Measurements from ENCODE around the gene SLC48A1.

The SLC48A1 gene

DNA sequence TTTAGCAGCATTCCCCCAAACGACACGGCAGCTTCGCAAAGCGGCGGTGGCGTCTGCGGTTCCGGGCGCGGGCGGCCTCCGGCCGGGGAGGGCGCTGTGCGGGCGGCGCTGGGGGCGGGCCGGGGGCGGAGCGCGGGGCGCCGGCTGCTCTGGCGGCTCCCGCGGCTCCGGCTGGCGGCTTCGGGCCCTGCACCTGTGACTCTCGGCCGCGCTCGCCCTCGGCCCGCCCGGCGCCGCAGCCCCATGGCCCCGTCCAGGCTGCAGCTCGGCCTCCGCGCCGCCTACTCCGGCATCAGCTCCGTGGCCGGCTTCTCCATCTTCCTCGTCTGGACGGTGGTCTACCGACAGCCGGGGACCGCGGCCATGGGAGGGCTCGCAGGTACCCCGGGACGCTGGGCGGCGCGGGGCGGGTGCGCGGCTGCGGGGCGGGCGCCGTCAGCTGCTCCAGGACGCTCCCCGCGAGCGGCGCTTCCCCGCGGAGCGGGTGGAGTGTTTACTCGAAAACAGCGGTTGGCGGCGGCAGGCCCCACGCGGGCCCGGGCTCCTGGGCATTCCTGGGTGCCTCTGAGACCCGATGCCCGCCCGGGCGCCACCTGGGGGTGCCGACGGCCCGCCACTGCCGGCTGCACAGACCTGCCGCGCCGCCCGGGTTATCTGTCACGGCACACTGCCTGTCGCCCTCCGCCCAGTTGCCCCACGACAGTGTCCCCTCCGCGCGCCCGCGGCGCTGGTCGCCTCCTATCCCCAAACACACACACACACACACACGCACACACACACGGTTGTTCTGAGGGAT, at the start of gene SLC48A1:
Gene SLC48A1 (plus strand): TSS at position 177 of the 796 bp plus-strand sequence. CDS start 67 bp downstream, at position 244.
- DNase-seq (ENCODE audit: insufficient read length, low spot score) (peak; percentile 72), FAIRE-seq (no peak)

DNA sequence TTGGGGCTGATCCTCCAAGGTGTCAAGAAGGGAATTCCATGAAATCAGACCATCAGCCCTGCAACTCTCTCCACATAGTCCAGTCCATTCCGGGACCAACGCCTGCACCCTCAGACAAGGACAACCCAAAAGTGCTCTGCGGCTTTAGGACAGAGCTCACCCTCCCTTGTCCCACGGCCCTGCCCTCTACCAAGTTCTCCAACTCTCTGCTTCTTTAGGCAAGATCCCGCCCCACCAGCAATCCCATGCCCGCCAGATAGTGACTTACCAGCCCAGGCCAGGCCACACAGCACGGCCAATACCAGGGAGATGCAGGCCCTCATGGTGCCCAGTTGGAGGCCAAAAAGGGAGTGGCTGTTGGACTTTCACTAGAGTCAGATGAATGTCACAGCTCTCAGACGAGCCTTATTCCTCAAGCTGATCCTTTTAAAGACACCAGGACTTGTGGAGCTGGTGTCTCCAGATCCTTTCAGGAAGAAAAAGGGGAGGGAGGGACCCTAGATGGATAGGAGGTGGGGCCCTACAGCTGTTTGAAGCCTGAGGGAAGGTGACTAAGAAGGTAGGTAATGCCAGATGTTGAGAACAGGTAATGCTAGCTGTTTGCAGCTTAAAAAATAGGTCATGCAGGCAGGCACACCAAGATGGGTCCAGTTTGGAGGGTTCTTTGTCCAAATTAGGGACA, 47.8 kb upstream of the SLC48A1 start, which contains the start of gene ENDOU:
Gene ENDOU (minus strand): TSS at position 400 of the 682 bp plus-strand sequence. CDS start 77 bp downstream, at position 323.
- no peak for DNase-seq (ENCODE audit: insufficient read length, low spot score)
- no peak for FAIRE-seq

DNA sequence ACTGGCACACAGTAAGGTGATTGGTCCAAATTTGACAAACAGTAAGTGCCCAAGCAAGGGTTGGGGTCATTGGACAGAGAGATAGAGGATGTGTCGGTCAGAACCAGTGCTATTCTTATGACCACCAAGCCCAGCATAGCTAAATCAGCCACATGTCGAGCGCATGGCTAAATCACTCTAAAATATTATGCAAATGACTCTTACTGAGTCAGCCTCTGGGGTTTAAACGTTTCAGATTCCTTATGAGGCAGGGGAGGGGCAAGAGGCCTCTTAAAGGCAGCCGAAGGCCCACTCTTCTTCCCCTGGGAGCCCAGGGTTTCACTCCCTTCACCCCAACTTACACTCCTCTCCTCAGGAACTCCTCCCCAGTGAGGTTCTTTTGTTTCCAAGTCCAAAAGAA, 47.1 kb upstream of the SLC48A1 start:
- no peak for DNase-seq (ENCODE audit: insufficient read length, low spot score)
- FAIRE-seq, result no peak

DNA sequence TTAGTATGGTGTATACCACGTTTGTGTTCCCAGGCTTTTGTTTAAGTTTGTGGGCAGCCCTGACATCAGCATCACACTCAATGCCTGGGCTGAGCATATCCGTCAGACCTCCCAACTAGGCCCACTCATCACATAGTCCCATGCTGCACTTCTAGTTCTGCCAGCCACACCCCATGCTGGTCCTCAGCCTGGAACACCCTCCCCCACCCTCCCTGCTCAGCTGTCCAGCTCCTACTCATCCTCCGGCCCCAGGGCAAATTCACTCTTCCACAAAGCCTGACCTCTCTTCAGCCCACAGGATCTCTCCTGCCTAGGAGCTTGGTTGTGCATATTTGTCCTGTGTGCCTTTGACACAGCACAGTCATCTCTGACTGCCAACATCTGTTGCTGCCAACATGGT, 43.8 kb upstream of the SLC48A1 start:
- no peak for DNase-seq (ENCODE audit: insufficient read length, low spot score)
- FAIRE-seq, result no peak

DNA sequence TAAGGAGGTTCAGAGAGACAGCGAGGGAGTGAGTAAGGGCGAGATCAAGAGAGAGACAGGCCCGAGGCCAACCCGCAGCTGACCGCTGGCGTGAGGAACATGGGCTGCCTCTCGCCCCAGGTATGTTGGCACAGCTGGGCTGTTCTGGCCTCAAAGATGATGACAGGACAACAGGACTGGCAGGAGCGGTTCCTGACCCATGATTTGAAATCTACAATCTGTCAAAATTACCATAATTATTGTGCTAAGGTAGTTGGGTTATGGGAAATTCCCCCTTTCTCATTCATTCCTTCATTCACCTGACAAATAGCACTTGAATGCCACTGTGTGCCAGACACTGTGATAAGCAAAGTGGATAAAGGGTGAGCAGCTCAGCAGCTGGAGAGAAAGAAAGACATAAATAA, 42.7 kb upstream of the SLC48A1 start:
- no peak for DNase-seq (ENCODE audit: insufficient read length, low spot score)
- FAIRE-seq, result no peak

DNA sequence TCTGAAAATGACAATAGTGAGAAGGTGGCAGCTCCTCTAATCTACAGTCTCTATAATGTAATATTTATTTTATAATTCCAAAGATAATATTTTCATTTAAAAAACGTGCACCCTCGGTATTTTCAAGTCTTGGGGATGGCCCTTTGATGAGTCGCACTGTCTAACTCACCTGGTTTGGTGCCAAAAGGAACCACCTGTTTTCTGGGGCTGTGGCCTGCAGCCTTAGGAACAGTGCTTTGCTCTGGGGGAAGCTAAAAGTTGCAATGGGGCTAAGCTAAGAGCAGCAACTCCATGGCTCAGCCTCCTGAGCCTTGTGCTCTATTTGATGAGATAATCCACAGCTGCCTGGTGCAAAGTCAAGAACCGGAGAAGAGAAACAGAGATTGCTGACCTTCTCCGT, 41.3 kb upstream of the SLC48A1 start:
- FAIRE-seq, result no peak
- no peak for DNase-seq (ENCODE audit: insufficient read length, low spot score)

DNA sequence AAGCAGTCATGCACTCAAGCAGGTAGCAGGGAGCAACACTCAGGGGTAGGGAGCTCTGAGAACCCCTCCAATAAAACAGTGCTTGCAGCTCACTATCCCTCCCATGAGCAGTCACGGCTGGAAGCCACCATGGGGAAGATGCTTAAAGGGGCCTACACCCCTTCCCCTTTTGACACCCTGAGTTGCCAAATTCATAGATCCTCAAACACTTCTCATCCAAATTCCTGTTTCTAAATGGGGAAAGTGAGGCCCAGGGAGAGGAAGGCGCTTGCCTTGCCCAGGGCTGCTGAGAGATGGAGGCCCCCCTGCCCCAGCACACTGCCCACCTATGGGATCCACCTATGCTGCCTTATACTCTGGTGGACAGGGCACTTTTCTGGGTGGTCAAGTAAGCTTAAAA, 40.5 kb upstream of the SLC48A1 start:
- no peak for FAIRE-seq

DNA sequence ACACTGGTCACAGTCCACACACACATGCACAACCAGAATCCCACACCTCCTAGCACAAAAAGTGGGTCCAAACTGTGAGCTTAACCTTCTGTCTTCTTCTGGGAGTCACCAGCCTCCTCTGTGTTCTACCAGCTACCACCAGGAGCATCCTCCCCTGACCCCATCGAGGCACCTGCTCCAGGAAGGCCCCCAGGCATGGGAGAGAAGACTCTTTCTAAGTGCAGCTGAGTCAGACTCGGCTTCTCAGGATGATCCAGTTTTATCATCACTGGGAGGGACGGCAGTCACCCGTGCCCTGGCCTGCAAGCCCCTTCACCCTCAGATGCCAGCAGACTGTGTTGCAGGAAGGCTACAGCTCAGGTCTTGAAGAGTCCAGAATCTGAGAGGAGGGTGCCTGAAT, 39.9 kb upstream of the SLC48A1 start:
- FAIRE-seq (no peak), DNase-seq (ENCODE audit: insufficient read length, low spot score) (no peak)

More for the DNA sequence above, 40.5 kb upstream of the SLC48A1 start:
- no peak for DNase-seq (ENCODE audit: insufficient read length, low spot score)

DNA sequence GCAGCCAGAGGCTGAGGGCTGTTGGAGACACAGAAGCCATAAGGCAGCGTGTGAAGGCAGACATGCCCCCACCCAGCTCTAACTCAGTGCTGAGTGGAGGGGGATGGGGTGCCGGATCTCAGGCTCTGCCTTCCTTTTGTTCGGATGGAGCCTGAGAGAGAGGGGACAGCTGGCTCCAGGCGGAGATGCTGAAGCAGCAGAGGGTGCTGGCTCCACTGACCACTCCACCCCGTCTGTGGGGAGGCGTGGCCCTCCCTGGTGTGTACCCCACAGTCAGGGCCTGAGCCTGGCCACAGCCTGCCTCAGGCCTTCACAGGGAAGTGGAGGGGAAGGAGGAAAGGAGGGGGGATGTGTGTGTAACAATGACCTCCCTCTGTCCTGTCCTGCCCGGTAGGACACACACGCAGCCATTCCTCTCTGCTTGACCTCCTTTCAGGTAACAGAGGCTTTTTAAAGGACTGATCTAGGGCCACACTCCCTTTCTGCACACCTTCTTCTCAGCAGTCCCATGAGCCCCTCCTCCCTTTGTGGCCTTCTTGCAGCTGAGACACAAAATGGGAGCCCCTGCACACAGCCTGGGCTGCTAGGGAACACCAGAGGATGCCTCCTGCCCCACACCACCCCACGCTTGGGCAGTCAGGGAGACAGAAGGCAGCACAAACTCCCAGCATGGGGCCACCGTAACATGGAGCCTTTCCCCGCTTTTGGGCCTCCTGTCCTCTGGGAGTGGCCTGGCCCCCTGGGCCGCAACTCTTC, 38.1 kb upstream of the SLC48A1 start:
- DNase-seq (ENCODE audit: insufficient read length, low spot score) (no peak), FAIRE-seq (no peak)

DNA sequence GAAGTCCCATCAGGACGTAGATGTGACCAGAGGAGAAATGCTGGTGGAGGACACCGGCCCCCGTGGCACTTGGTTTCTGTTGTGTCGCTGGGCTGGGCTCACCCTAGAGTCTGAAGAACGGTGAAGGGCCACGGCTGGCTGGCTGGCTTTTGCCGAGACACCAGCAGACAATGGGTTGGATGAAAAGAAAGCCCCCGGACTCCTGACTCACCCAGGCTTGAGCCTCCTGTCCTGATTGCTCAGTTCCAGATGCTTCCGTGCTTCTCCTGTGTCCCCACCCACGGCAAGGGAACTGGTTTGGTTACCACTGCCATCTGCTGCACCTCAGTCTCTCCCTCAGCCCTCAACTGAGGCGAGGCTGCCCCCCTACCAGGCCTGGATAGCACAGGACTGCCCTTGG, 37.4 kb upstream of the SLC48A1 start:
- no peak for DNase-seq (ENCODE audit: insufficient read length, low spot score)
- no peak for FAIRE-seq

DNA sequence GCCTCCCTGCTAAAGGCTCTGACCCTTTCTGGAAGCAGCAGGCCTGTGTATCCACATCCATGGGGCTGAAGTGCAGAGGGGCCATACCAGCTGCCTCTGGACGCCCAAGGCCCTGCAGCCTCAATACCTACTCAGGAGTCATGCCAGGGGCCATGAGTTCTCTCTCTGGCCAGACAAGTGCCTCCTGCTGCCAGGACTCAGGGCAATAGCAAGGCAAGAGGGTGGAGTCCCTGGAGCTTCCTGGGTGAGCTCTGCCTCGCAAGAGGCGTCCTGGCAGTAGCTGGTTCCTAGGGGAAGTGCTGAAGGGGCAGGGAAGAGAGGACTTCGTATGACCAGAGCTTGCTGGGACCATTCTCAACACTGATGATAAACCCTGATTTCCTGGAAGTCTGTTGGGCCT, 36.8 kb upstream of the SLC48A1 start:
- no peak for DNase-seq (ENCODE audit: insufficient read length, low spot score)
- peak; percentile 9 for FAIRE-seq

DNA sequence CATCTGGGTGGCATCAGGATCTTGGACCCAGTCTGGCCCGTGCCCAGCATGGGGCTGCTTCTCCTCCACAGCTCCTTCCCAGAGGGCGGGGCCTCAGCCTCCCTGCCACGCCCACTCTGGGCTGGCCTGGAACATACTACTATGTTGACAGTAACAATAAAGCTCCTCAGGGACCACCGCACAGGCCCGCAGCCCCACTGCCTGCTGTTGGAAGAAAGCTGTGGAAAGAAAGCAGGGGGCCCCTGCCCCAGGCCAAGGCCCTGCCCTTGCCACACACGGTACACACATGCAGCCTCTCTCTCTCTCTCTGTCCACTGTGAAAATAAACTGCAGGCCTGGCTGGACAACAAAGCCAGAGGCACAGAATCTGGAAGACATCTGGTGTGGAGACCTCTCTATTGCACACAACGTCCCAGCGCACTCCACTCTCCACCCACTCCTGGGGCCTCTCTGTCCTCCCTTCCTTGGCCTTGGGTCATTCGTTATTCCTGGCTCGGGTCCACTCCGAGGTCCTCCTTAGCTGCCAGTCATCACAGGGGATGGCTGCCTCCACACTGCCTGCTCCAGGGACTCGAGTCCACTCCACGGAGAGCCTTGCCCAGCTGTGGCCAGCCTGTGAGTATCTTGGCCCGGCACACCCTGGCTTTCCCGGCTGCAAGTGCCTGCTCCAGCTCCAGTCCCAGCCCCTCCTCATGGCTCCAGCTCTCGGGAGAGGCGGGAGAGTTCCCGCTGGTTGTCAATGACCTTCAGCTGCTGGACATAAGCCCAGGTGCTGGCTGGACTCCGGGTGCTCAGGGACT, 36.0 kb upstream of the SLC48A1 start:
- FAIRE-seq (no peak), DNase-seq (ENCODE audit: insufficient read length, low spot score) (no peak)

DNA sequence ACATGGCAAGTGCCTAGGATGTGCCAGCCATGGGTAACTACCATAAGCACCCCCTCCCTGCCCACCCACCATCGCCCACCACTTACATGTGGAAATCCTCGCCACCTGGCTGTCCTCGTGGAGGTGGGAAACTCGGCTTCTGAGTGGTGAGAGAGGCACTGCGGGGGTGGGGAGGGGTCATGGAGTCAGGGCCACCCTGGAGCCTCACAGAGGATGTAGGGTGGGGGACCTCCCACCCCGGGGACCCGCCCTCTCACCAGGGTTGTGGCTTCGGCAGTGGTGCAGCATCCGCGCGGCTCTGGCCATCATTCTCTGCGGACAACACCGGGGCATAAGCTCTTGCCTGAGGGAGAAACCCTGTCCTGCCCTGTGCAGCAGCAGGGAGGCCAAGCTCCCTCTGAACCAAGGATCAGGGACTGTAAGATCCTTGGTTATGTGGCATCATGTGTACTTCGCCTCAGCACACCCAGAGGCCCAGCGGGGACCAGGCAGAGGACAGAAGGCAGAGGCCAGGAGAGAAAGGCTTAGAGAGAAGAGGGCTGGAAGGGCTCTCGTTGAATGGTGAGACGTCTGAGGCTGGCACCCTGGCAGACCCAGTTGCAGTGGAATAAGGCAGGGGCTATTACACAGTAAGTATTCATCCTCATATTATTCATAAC, 35.0 kb upstream of the SLC48A1 start:
- DNase-seq (ENCODE audit: insufficient read length, low spot score), result no peak
- FAIRE-seq, result no peak

DNA sequence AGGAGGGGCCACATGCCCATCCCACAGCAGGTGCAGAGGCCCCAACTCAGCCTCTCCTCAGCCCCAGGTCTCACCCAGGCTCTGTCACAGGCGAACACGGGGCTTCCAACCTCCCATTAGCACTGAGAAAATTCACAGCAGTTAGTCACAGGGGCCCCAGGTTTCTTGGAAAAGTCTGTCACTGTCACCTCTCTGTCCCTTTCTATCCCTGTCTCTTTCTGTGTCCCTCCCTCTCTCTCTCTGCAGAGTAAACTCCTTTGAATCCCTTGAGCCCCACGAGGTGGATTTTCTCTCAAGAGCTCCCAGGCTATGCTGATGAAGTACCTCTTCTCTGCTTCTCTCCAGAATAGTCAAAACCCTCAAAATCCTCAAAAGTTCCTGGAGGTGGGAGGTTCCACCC, 33.7 kb upstream of the SLC48A1 start:
- DNase-seq (ENCODE audit: insufficient read length, low spot score) (no peak), FAIRE-seq (no peak)

DNA sequence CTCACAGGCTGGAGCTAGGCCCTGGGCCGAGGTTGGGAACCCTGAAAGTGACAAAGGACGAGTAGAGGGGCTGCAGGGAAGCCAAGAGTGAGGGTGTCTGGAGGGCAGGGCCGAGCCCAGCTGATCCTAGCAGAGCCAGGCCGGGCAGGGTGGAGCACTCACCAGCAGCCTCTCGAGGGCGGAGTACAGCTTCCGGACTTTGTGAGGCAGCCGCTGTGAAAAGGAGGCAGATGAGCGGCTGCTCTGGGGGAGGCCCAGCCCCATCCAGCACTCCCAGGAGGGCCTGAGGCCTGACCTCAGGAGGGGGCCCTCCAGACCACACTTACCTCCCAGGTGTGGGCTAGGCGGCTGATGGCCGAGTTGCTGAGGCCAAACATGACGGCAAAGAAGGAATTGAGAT, 33.1 kb upstream of the SLC48A1 start:
- no peak for FAIRE-seq
- DNase-seq (ENCODE audit: insufficient read length, low spot score), result no peak

DNA sequence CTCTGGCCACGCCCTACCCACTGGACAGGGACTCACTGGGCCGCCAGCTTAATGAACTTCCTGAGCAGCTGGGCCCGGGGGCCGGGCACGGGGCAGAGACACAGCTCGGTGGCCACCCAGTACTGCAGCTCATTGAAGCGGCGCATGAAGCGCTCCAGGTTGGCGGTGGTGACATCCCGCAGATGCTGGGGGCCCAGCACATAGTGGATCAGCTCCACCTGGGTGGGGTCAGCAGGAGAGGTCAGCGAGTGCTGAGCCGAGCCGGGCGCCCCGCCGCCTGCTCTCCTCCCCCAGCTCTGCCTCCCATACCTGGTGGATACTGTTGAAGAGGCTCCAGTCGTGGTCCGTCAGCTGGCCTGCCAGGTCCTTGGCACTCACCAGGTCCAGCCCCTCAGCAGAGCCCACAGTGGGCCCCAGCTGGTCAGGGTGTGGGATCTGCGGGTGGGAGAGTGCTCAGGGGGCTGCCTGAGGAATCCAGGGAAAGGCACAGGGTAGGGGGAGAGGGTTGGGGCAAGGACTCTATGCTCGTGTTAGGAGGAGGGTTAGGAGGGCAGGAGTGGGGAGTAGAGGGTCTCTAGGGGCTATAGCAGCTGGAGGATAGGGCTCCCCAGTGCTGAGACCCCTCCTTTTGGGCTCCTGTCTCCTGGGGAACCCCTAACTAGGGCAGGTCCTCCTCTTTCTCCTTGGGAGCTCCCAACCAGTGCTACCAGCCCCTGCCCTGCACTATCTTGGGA, 32.3 kb upstream of the SLC48A1 start:
- DNase-seq (ENCODE audit: insufficient read length, low spot score), result no peak

DNA sequence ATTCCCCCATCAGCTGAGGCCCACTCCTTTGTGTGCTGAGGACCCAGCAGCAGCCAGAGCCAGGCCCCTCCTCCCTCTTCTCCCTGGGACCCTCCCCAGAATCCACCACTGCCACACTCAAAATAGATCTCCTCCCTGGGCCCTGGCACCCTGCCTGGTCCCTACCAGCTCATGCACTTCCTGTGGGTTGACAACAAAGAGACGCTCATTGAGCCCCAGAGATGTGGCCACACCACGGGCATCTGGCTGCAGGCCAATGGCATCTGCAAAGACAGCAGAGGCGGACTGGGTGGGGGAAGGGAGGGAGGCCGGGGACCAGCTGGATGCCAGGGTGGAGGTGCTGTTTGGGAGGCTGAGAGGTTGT, 31.7 kb upstream of the SLC48A1 start:
- FAIRE-seq, result no peak
- no peak for DNase-seq (ENCODE audit: insufficient read length, low spot score)

More for the DNA sequence above, 32.3 kb upstream of the SLC48A1 start:
- FAIRE-seq, result no peak

DNA sequence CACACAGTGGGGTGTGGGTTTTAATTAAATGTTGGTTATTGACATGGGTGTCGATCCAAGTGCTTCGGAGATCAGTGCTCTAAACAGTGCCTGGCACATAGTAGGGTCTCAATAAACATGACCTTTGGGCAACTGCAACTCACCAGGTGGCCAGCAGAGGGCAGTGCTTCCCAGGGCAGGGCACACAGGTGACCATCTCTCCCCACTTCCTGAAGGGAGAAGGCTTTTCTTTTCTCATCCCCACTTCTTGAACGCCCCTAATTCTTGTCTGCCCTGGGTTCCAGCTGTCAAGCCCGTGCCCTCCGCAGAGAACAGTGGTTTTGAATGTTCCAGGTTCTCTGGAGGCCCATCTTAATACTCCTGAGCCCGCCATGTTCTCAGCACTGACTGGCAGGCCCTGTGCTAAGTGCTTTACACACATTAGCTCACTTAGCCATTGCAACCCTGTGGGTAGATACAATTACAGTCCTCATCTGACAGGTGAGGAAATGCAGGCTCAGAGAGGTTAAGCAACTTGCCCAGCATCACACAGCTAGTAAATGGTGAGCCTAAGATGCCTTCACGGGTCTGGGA, 30.7 kb upstream of the SLC48A1 start:
- peak; percentile 54 for DNase-seq (ENCODE audit: insufficient read length, low spot score)
- FAIRE-seq, result no peak

DNA sequence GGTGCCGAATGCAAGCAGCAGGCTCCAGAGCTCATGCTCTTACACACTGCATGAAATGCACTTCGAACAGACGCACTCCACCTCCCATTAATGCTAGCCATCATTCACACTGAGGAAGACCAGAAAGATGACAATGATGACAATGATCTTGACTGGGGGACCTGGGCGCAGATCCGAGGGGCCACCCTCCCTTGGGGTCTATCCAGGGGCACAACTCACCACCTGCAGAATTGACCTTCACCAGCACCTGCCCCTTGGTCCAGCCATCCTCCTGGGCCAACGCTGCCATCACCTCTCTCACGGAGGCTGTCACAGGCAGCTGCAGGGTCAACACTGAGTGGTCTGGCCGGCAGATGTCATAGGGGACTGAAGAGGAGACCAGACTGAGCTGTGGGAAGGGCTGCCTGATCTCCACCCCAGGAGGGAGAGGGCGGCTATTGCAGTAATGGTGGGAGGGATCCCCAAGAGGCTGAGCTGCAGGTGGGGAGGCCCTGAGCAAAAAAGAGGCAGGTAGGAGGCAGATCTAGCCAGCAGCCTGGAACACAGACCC, 29.7 kb upstream of the SLC48A1 start:
- DNase-seq (ENCODE audit: insufficient read length, low spot score), result no peak
- no peak for FAIRE-seq
